ENCODE results near the gene CWH43.
"Not testable (repeated sequence)": the region's sequence is repeated elsewhere in the genome, so short reads cannot be mapped to it uniquely, and the experiment has no call there.

CWH43 gene

DNA sequence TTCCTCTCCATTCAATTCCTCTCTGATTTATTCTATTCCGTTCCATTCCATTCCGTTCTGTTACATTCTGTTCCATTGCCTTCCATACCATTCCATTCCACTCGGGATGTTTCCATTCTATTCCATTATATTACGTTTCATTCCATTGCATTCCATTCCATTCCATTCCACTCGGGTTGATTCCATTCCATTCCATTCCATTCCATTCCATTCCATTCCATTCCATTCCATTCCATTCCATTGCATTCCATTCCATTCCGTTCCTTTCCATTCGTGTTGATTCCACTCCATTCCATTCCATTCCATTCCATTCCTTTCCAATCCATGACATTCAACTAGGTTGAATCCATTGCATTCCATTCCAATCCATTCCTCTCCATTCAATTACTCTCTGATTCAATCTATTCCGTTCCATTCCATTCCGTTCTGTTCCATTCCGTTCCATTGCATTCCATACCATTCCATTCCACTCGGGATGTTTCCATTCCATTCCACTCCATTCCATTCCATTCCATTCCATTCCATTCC lies 106.6 kb downstream of the CWH43 start:
- H3K9me3 ChIP-seq (ENCODE audit: control extremely low read depth in 1 of 5, control insufficient read depth in 4 of 5, insufficient read depth in 2 of 5, low read depth in 1 of 5, low read length in 4 of 5) = peaks cover 4 to 35% (median 29%) of the 10 kb centered on the region in 5 experiments
- DNase-seq = not testable (repeated sequence)
- WGBS (ENCODE audit: insufficient coverage) = 68% methylated on average over 10 of the region's 11 CpGs

GRCh38 chr4:49096215-49096614 lies 110.1 kb downstream of the CWH43 start:
- CTCF ChIA-PET; POLR2A ChIA-PET; H3K27ac ChIP-seq (ENCODE audit: insufficient read depth in 1 of 2, low read depth in 1 of 2, low read length in 2 of 2, poor library complexity in 1 of 2, severe bottlenecking in 2 of 2); H3K27me3 ChIP-seq (replicated peaks in 2 of 5; ENCODE audit: control insufficient read depth in 4 of 5, insufficient read depth in 5 of 5, low read length in 4 of 5); H3K4me1 ChIP-seq (ENCODE audit: control extremely low read depth in 1 of 4, control insufficient read depth in 4 of 4, insufficient read depth in 4 of 4, low read length in 3 of 4); H3K36me3 ChIP-seq (ENCODE audit: control insufficient read depth in 4 of 4, insufficient read depth in 4 of 4, low read length in 3 of 4); DNase-seq; H3K4me3 ChIP-seq (ENCODE audit: control insufficient read depth in 1 of 7, extremely low read depth in 1 of 7, insufficient read depth in 4 of 7, low read depth in 2 of 7, low read length in 6 of 7): not testable (repeated sequence)
- WGBS (ENCODE audit: insufficient coverage) = 70% methylated on average over 10 of the region's 11 CpGs
- H3K9me3 ChIP-seq (ENCODE audit: control extremely low read depth in 1 of 5, control insufficient read depth in 4 of 5, insufficient read depth in 2 of 5, low read depth in 1 of 5, low read length in 4 of 5) = peaks cover 6 to 54% (median 43%) of the 10 kb centered on the region in 5 experiments

More for the DNA sequence above, 106.6 kb downstream of the CWH43 start:
- H3K27me3 ChIP-seq (replicated peaks in 2 of 5; ENCODE audit: control insufficient read depth in 4 of 5, insufficient read depth in 5 of 5, low read length in 4 of 5); CTCF ChIA-PET; H3K27ac ChIP-seq (ENCODE audit: insufficient read depth in 1 of 2, low read depth in 1 of 2, low read length in 2 of 2, poor library complexity in 1 of 2, severe bottlenecking in 2 of 2); H3K36me3 ChIP-seq (ENCODE audit: control insufficient read depth in 4 of 4, insufficient read depth in 4 of 4, low read length in 3 of 4); H3K4me1 ChIP-seq (ENCODE audit: control extremely low read depth in 1 of 4, control insufficient read depth in 4 of 4, insufficient read depth in 4 of 4, low read length in 3 of 4); H3K4me3 ChIP-seq (ENCODE audit: control insufficient read depth in 1 of 7, extremely low read depth in 1 of 7, insufficient read depth in 4 of 7, low read depth in 2 of 7, low read length in 6 of 7); POLR2A ChIA-PET: not testable (repeated sequence)

DNA sequence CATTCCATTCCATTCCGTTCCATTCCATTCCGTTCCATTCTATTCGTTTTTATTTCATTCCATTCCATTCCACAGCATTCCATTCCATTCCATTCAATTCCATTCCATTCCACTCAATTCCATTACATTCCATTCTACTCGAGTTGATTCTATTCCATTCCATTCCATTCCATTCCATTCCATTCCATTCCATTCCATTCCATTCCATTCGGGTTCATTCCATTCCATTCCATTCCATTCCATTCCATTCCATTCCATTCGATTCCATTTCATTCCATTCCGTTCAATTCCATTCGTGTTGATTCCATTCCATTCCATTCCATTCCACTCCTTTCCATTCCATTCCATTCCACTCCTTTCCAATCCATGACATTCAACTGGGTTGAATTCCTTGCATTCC lies 110.6 kb downstream of the CWH43 start:
- peaks cover 6 to 50% (median 40%) of the 10 kb centered on the region in 5 experiments for H3K9me3 ChIP-seq (ENCODE audit: control extremely low read depth in 1 of 5, control insufficient read depth in 4 of 5, insufficient read depth in 2 of 5, low read depth in 1 of 5, low read length in 4 of 5)
- H3K4me3 ChIP-seq (ENCODE audit: control insufficient read depth in 1 of 7, extremely low read depth in 1 of 7, insufficient read depth in 4 of 7, low read depth in 2 of 7, low read length in 6 of 7); H3K36me3 ChIP-seq (ENCODE audit: control insufficient read depth in 4 of 4, insufficient read depth in 4 of 4, low read length in 3 of 4); POLR2A ChIA-PET; H3K27me3 ChIP-seq (replicated peaks in 2 of 5; ENCODE audit: control insufficient read depth in 4 of 5, insufficient read depth in 5 of 5, low read length in 4 of 5); DNase-seq; H3K4me1 ChIP-seq (ENCODE audit: control extremely low read depth in 1 of 4, control insufficient read depth in 4 of 4, insufficient read depth in 4 of 4, low read length in 3 of 4); H3K27ac ChIP-seq (ENCODE audit: insufficient read depth in 1 of 2, low read depth in 1 of 2, low read length in 2 of 2, poor library complexity in 1 of 2, severe bottlenecking in 2 of 2); CTCF ChIA-PET: not testable (repeated sequence)
- 45% methylated on average over 4 of the region's 8 CpGs for WGBS (ENCODE audit: insufficient coverage)

DNA sequence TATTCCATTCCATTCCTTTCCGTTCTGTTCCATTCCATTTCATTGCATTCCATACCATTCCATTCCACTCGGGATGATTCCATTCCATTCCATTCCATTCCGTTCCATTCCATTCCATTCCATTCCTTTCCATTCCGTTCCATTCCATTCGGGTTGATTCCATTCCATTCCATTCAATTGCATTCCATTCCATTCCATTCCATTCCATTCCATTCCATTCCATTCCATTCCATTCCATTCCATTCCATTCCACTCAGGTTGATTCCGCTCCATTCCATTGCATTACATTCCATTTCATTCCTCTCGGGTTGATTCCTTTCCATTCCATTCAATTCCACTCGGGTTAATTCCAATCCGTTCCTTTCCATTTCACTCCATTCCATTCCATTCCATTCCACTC lies 111.0 kb downstream of the CWH43 start:
- CTCF ChIA-PET; H3K27me3 ChIP-seq (replicated peaks in 2 of 5; ENCODE audit: control insufficient read depth in 4 of 5, insufficient read depth in 5 of 5, low read length in 4 of 5); H3K4me1 ChIP-seq (ENCODE audit: control extremely low read depth in 1 of 4, control insufficient read depth in 4 of 4, insufficient read depth in 4 of 4, low read length in 3 of 4); H3K36me3 ChIP-seq (ENCODE audit: control insufficient read depth in 4 of 4, insufficient read depth in 4 of 4, low read length in 3 of 4); H3K27ac ChIP-seq (ENCODE audit: insufficient read depth in 1 of 2, low read depth in 1 of 2, low read length in 2 of 2, poor library complexity in 1 of 2, severe bottlenecking in 2 of 2); POLR2A ChIA-PET; H3K4me3 ChIP-seq (ENCODE audit: control insufficient read depth in 1 of 7, extremely low read depth in 1 of 7, insufficient read depth in 4 of 7, low read depth in 2 of 7, low read length in 6 of 7); DNase-seq: not testable (repeated sequence)
- 55% methylated on average over 9 of the region's 9 CpGs for WGBS (ENCODE audit: insufficient coverage)
- peaks cover 6 to 45% (median 36%) of the 10 kb centered on the region in 5 experiments for H3K9me3 ChIP-seq (ENCODE audit: control extremely low read depth in 1 of 5, control insufficient read depth in 4 of 5, insufficient read depth in 2 of 5, low read depth in 1 of 5, low read length in 4 of 5)

DNA sequence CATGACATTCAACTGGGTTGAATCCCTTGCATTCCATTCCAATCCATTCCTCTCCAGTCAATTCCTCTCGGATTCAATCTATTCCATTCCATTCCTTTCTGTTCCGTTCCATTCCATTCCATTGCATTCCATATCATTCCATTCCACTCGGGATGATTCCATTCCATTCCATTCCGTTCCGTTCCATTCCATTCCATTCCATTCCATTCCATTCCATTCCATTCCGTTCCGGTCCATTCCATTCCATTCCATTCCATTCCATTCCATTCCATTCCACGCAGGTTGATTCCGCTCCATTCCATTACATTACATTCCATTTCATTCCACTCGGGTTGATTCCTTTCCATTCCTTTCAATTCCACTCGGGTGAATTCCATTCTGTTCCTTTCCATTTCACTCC lies 111.4 kb downstream of the CWH43 start:
- H3K36me3 ChIP-seq (ENCODE audit: control insufficient read depth in 4 of 4, insufficient read depth in 4 of 4, low read length in 3 of 4); H3K27ac ChIP-seq (ENCODE audit: insufficient read depth in 1 of 2, low read depth in 1 of 2, low read length in 2 of 2, poor library complexity in 1 of 2, severe bottlenecking in 2 of 2); CTCF ChIA-PET; H3K4me1 ChIP-seq (ENCODE audit: control extremely low read depth in 1 of 4, control insufficient read depth in 4 of 4, insufficient read depth in 4 of 4, low read length in 3 of 4); H3K27me3 ChIP-seq (replicated peaks in 2 of 5; ENCODE audit: control insufficient read depth in 4 of 5, insufficient read depth in 5 of 5, low read length in 4 of 5); H3K4me3 ChIP-seq (ENCODE audit: control insufficient read depth in 1 of 7, extremely low read depth in 1 of 7, insufficient read depth in 4 of 7, low read depth in 2 of 7, low read length in 6 of 7); DNase-seq; POLR2A ChIA-PET: not testable (repeated sequence)
- peaks cover 7 to 44% (median 36%) of the 10 kb centered on the region in 5 experiments for H3K9me3 ChIP-seq (ENCODE audit: control extremely low read depth in 1 of 5, control insufficient read depth in 4 of 5, insufficient read depth in 2 of 5, low read depth in 1 of 5, low read length in 4 of 5)
- 62% methylated on average over 10 of the region's 11 CpGs for WGBS (ENCODE audit: insufficient coverage)

GRCh38 chr4:49098034-49098759 lies 112.1 kb downstream of the CWH43 start:
- H3K27ac ChIP-seq (ENCODE audit: insufficient read depth in 1 of 2, low read depth in 1 of 2, low read length in 2 of 2, poor library complexity in 1 of 2, severe bottlenecking in 2 of 2); H3K27me3 ChIP-seq (replicated peaks in 2 of 5; ENCODE audit: control insufficient read depth in 4 of 5, insufficient read depth in 5 of 5, low read length in 4 of 5); CTCF ChIA-PET; H3K4me1 ChIP-seq (ENCODE audit: control extremely low read depth in 1 of 4, control insufficient read depth in 4 of 4, insufficient read depth in 4 of 4, low read length in 3 of 4); H3K36me3 ChIP-seq (ENCODE audit: control insufficient read depth in 4 of 4, insufficient read depth in 4 of 4, low read length in 3 of 4); DNase-seq; H3K4me3 ChIP-seq (ENCODE audit: control insufficient read depth in 1 of 7, extremely low read depth in 1 of 7, insufficient read depth in 4 of 7, low read depth in 2 of 7, low read length in 6 of 7); POLR2A ChIA-PET: not testable (repeated sequence)
- 73% methylated on average over 14 of the region's 14 CpGs for WGBS (ENCODE audit: insufficient coverage)
- H3K9me3 ChIP-seq (ENCODE audit: control extremely low read depth in 1 of 5, control insufficient read depth in 4 of 5, insufficient read depth in 2 of 5, low read depth in 1 of 5, low read length in 4 of 5) = peaks cover 6 to 45% (median 35%) of the 10 kb centered on the region in 5 experiments

DNA sequence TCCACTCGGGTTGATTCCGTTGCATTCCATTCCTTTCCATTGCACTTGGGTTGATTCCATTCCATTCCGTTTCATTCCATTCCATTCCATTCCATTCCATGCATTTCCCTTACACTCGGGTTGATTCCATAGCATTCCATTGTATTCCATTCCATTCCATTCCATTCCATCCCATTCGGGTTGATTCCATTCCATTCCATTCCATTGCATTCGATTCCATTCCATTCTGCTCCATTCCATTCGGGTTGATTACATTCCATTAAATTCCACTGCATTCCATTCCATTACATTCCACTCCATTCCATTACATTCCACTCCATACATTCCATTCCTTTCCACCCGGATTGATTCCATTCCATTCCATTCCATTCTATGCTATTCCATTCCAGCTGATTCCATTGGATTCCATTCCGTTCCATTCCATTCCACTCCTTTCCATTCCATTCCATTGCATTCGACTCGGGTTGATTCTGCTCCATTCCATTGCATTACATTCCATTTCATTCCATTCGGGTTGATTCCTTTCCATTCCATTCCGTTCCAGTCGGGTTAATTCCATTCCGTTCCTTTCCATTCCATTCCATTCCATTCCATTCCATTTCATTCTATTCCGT lies 113.9 kb downstream of the CWH43 start:
- DNase-seq; H3K36me3 ChIP-seq (ENCODE audit: control insufficient read depth in 4 of 4, insufficient read depth in 4 of 4, low read length in 3 of 4): not testable (repeated sequence)
- H3K9me3 ChIP-seq (ENCODE audit: control extremely low read depth in 1 of 5, control insufficient read depth in 4 of 5, insufficient read depth in 2 of 5, low read depth in 1 of 5, low read length in 4 of 5) = peaks cover 9 to 60% (median 41%) of the 10 kb centered on the region in 5 experiments

More for the DNA sequence above, 113.9 kb downstream of the CWH43 start:
- H3K4me1 ChIP-seq (ENCODE audit: control extremely low read depth in 1 of 4, control insufficient read depth in 4 of 4, insufficient read depth in 4 of 4, low read length in 3 of 4); CTCF ChIA-PET; H3K27me3 ChIP-seq (replicated peaks in 2 of 5; ENCODE audit: control insufficient read depth in 4 of 5, insufficient read depth in 5 of 5, low read length in 4 of 5); POLR2A ChIA-PET; H3K4me3 ChIP-seq (ENCODE audit: control insufficient read depth in 1 of 7, extremely low read depth in 1 of 7, insufficient read depth in 4 of 7, low read depth in 2 of 7, low read length in 6 of 7); H3K27ac ChIP-seq (ENCODE audit: insufficient read depth in 1 of 2, low read depth in 1 of 2, low read length in 2 of 2, poor library complexity in 1 of 2, severe bottlenecking in 2 of 2): not testable (repeated sequence)
- 74% methylated on average over 15 of the region's 16 CpGs for WGBS (ENCODE audit: insufficient coverage)
